Prostate gland (tissue), 2 donors: ENCODE data around the gene ALKBH7.

Source experiments
- CTCF ChIP-seq, 4 experiments: fragments of 200-600 bp in 2 of 4; fragments of 450-650 bp in 2 of 4; sonication (generic) in 2 of 4; IDR thresholded peaks; 1 replicate in 3 of 4; 2 replicates in 1 of 4; pipeline ENCODE4 v1.5.1; 2016 to 2019; ENCODE audit warnings: antibody characterized with exemption in 4 of 4, mild to moderate bottlenecking in 2 of 4, moderate library complexity in 2 of 4
- POLR2A ChIP-seq: fragments of 450-650 bp; IDR thresholded peaks from one replicate; pipeline ENCODE4 v1.6.1; 2016; ENCODE audit warnings: antibody characterized with exemption, mild to moderate bottlenecking
- POLR2AphosphoS5 ChIP-seq: sonication (generic); formaldehyde crosslinking; IDR thresholded peaks from one replicate; pipeline ENCODE4 v1.6.1; 2017; ENCODE audit warnings: antibody characterized with exemption

- TF ChIP-seq CTCF (IDR thresholded peaks at IDR 0.05), result no peak
- TF ChIP-seq POLR2A, result no peak
- TF ChIP-seq POLR2AphosphoS5, result no peak
Observed at GRCh38 chr19:6379744-6380143, 7.2 kb downstream of the ALKBH7 start.
